Vagina (tissue), 2 donors: ENCODE data around the gene RHOG.

ENCODE experiments used
- CTCF ChIP-seq, 3 experiments: fragments of 450-650 bp in 2 of 3; fragments of 200-600 bp in 1 of 3; sonication (generic) in 1 of 3; IDR thresholded peaks; one replicate each; pipeline ENCODE4 v1.5.1; 2017 to 2019; ENCODE audit warnings: antibody characterized with exemption in 3 of 3, mild to moderate bottlenecking in 2 of 3, moderate library complexity in 2 of 3
- POLR2A ChIP-seq, 2 donors: fragments of 450-650 bp; IDR thresholded peaks; one replicate each; pipeline ENCODE4 v1.6.1; 2017; ENCODE audit warnings: antibody characterized with exemption in 2 of 2, mild to moderate bottlenecking in 2 of 2, moderate library complexity in 2 of 2
- POLR2AphosphoS5 ChIP-seq, 2 donors: sonication (generic); formaldehyde crosslinking; IDR thresholded peaks; one replicate each; pipeline ENCODE4 v1.9.0; 2017; ENCODE audit warnings: antibody characterized with exemption in 2 of 2, mild to moderate bottlenecking in 2 of 2, low read depth in 1 of 2; ENCODE audit not compliant: insufficient read depth in 1 of 2

GRCh38 chr11:3856856-3857553 lies 16.2 kb upstream of the RHOG start:
- no peak for TF ChIP-seq POLR2AphosphoS5 (IDR thresholded peaks at IDR 0.05; ENCODE audit: insufficient read depth in 1 of 2, low read depth in 1 of 2)
- no peak for TF ChIP-seq POLR2A (IDR thresholded peaks at IDR 0.05)
- TF ChIP-seq CTCF (IDR thresholded peaks at IDR 0.05) = no peak
